Keratinocyte (primary cell): Measurements from ENCODE around the gene ADGRV1. TPM values are rescaled to one million over a fixed set of nuclear protein-coding genes. Genes with fewer than 3 reads are reported as not detected.

Experiments used
- DNase-seq: peaks from one replicate; pipeline ENCODE4 v3.0.0-alpha.2; 2011; ENCODE audit warnings: low read depth, missing footprints, low spot score
- FAIRE-seq: peaks from 2 replicates; lab custom pipeline; 2011; peaks lifted over from hg19 to GRCh38; lab: Jason Lieb, UNC
- H2AFZ ChIP-seq: 2 replicates; pipeline ENCODE4 v1.6.0; 2012; ENCODE audit warnings: low read length, control low read depth, inconsistent platforms; ENCODE audit not compliant: control insufficient read depth
- H3K27ac ChIP-seq: 2 replicates; pipeline ENCODE4 v1.5.1; 2011; ENCODE audit warnings: low read length; ENCODE audit not compliant: control insufficient read depth, insufficient read depth
- H3K27me3 ChIP-seq: 3 replicates; pipeline ENCODE4 v1.6.0; 2011; ENCODE audit warnings: low read length; ENCODE audit not compliant: control insufficient read depth, insufficient read depth; ENCODE audit errors: extremely low read depth
- H3K36me3 ChIP-seq, 2 experiments: 2 replicates in 1 of 2; 3 replicates in 1 of 2; pipeline ENCODE4 v1.5.1; 2011; ENCODE audit warnings: low read length in 2 of 2, mild to moderate bottlenecking in 1 of 2; ENCODE audit not compliant: control insufficient read depth in 2 of 2, insufficient read depth in 2 of 2; ENCODE audit errors: extremely low read depth in 1 of 2
- H3K4me1 ChIP-seq: 3 replicates; pipeline ENCODE4 v1.5.1; 2011; ENCODE audit warnings: low read length; ENCODE audit not compliant: control insufficient read depth, insufficient read depth; ENCODE audit errors: extremely low read depth
- H3K4me2 ChIP-seq: 3 replicates; pipeline ENCODE4 v1.6.0; 2011; ENCODE audit warnings: low read depth, low read length; ENCODE audit not compliant: control insufficient read depth, insufficient read depth; ENCODE audit errors: extremely low read depth
- H3K4me3 ChIP-seq, 3 experiments: fragments of 200-600 bp in 1 of 3; sonication (generic) in 1 of 3; 2 replicates in 2 of 3; 3 replicates in 1 of 3; pipeline ENCODE4 v1.5.1; 2011 to 2016; ENCODE audit warnings: low read length in 3 of 3, mild to moderate bottlenecking in 3 of 3, control low read depth in 2 of 3, inconsistent platforms in 1 of 3, low read depth in 1 of 3, mixed read lengths in 1 of 3, mixed run types in 1 of 3, moderate library complexity in 1 of 3; ENCODE audit not compliant: control insufficient read depth in 2 of 3, insufficient read depth in 2 of 3; ENCODE audit errors: extremely low read depth in 1 of 3
- H3K79me2 ChIP-seq: 2 replicates; pipeline ENCODE4 v1.6.0; 2012; ENCODE audit warnings: low read length; ENCODE audit not compliant: control insufficient read depth, insufficient read depth
- H3K9ac ChIP-seq: 3 replicates; pipeline ENCODE4 v1.6.0; 2011; ENCODE audit warnings: low read length; ENCODE audit not compliant: control insufficient read depth, insufficient read depth; ENCODE audit errors: extremely low read depth
- H3K9me1 ChIP-seq: 3 replicates; pipeline ENCODE4 v1.6.0; 2011; ENCODE audit warnings: low read length; ENCODE audit not compliant: control insufficient read depth, insufficient read depth; ENCODE audit errors: extremely low read depth
- H3K9me3 ChIP-seq: 2 replicates; pipeline ENCODE4 v1.5.1; 2012; ENCODE audit warnings: low read depth, low read length; ENCODE audit not compliant: control insufficient read depth
- H4K20me1 ChIP-seq: 3 replicates; pipeline ENCODE4 v1.6.0; 2011; ENCODE audit warnings: low read length; ENCODE audit not compliant: control insufficient read depth, insufficient read depth; ENCODE audit errors: extremely low read depth
- CTCF ChIP-seq, 3 experiments: IDR thresholded peaks in 1 of 3; conservative IDR thresholded peaks in 1 of 3; optimal IDR thresholded peaks in 1 of 3; 2 replicates in 2 of 3; 3 replicates in 1 of 3; pipeline versions ENCODE3 to v1.5.1; 2011; ENCODE audit warnings: low read length in 3 of 3, mild to moderate bottlenecking in 3 of 3, moderate library complexity in 2 of 3, control low read depth in 1 of 3, inconsistent platforms in 1 of 3; ENCODE audit not compliant: insufficient read depth in 2 of 3; ENCODE audit errors: extremely low read depth in 1 of 3
- EZH2 ChIP-seq: IDR thresholded peaks from one replicate; pipeline ENCODE4 v1.6.1; 2012; ENCODE audit warnings: inconsistent platforms, mild to moderate bottlenecking, low read length, moderate library complexity
- dilution Hi-C: fragments of 300-500 bp; cut with MboI; formaldehyde crosslinking; loops from one replicate; pipeline ENCODE4 v1.7.0; 2020; ENCODE audit warnings: low sequenced_read_pairs; ENCODE audit not compliant: extremely low pct_ligation_motif_present
- polyA plus RNA-seq, 5 experiments: library from polyadenylated mRNA; depleted of rRNA in 3 of 5; stranded (reverse) in 3 of 5; stranded (forward) in 1 of 5; unstranded in 1 of 5; fragments of >200 nt; gene quantifications; 1 replicate in 1 of 5; 2 replicates in 3 of 5; 3 replicates in 1 of 5; pipeline versions ENCODE4 v1.2.1 to v1.2.3, GENCODE V29; 2011 to 2012; ENCODE audit warnings: missing spikeins in 2 of 5, low read depth in 1 of 5, low replicate concordance in 1 of 5

ADGRV1 gene
- polyA plus RNA-seq, 1 donor (not counting 4 experiments of a cell fraction or from before 2014, with no cell fraction given) = 0.05 TPM

- no peak overlapping the region for H3K4me3 ChIP-seq
- no peaks in the 10 kb centered on the region for H3K9me3 ChIP-seq
- DNase-seq (no peak), FAIRE-seq (no peak)
- H3K4me2 ChIP-seq = no peak overlapping the region
- H3K27ac ChIP-seq = no peak overlapping the region
- TF ChIP-seq CTCF (optimal IDR thresholded peaks at IDR 0.05 in 1 of 3, IDR thresholded peaks at IDR 0.05 in 1 of 3, conservative IDR thresholded peaks at IDR 0.05 in 1 of 3; ENCODE audit: extremely low read depth in 1 of 3, insufficient read depth in 2 of 3, low read length in 3 of 3) = no peak
- TF ChIP-seq EZH2 = no peak
- no peaks in the 10 kb centered on the region for H3K79me2 ChIP-seq
- H3K4me1 ChIP-seq = no peaks in the 10 kb centered on the region
- no peak overlapping the region for H2AFZ ChIP-seq
- H4K20me1 ChIP-seq = no peaks in the 10 kb centered on the region
- no peaks in the 10 kb centered on the region for H3K9me1 ChIP-seq
- H3K27me3 ChIP-seq = peaks cover 7% of the 10 kb centered on the region
- dilution Hi-C loops = no loop called here
- H3K36me3 ChIP-seq = no peaks in the 10 kb centered on the region
- no peak overlapping the region for H3K9ac ChIP-seq
These were observed 403.9 kb downstream of the ADGRV1 start for GRCh38 chr5:90962481-90962880.

GRCh38 chr5:90965110-90965685 lies 406.6 kb downstream of the ADGRV1 start:
- Histone ChIP-seq H3K4me2 (no peak overlapping the region), H3K9ac (no peak overlapping the region), H3K4me1 (no peaks in the 10 kb centered on the region), H3K36me3 (no peaks in the 10 kb centered on the region), H3K27ac (no peak overlapping the region), H3K4me3 (no peak overlapping the region), H3K27me3 (peaks cover 7% of the 10 kb centered on the region), H2AFZ (no peak overlapping the region), H3K79me2 (no peaks in the 10 kb centered on the region), H3K9me3 (peaks cover 3% of the 10 kb centered on the region), H3K9me1 (no peaks in the 10 kb centered on the region), H4K20me1 (no peaks in the 10 kb centered on the region)
- dilution Hi-C loops = no loop called here
- FAIRE-seq (no peak), DNase-seq (no peak)
- no peak for TF ChIP-seq EZH2
- TF ChIP-seq CTCF (optimal IDR thresholded peaks at IDR 0.05 in 1 of 3, IDR thresholded peaks at IDR 0.05 in 1 of 3, conservative IDR thresholded peaks at IDR 0.05 in 1 of 3; ENCODE audit: extremely low read depth in 1 of 3, insufficient read depth in 2 of 3, low read length in 3 of 3) = no peak
